Heart right ventricle (tissue), 16 donors: ENCODE results near the gene ALG6. TPM values are rescaled to one million over a fixed set of nuclear protein-coding genes. Genes with fewer than 3 reads are reported as not detected.

Experiments used
- ATAC-seq, 8 donors: fragments of 200-7000 bp; cut with Tn5 transposase; one replicate each; pipeline ENCODE4 v1.9.1; 2020; ENCODE audit warnings: mild to moderate bottlenecking in 8 of 8, moderate library complexity in 8 of 8, moderate number of reproducible peaks in 1 of 8
- DNase-seq, 2 donors: peaks; one replicate each; pipeline ENCODE4 v3.0.0-alpha.2; 2020
- H3K27ac ChIP-seq, 10 donors: fragments of 200-600 bp; sonication (generic) in 2 of 10; one replicate each; pipeline versions ENCODE4 v1.5.0 to v1.8.0; 2020 to 2022; ENCODE audit warnings: mild to moderate bottlenecking in 3 of 10
- H3K27me3 ChIP-seq, 7 donors: fragments of 200-600 bp; one replicate each; pipeline ENCODE4 v1.8.0; 2021 to 2022; ENCODE audit warnings: mild to moderate bottlenecking in 2 of 7
- H3K36me3 ChIP-seq, 9 donors: fragments of 200-600 bp; sonication (generic) in 1 of 9; one replicate each; pipeline versions ENCODE4 v1.5.0 to v1.8.0; 2020 to 2022; ENCODE audit warnings: mild to moderate bottlenecking in 2 of 9
- H3K4me1 ChIP-seq, 9 donors: fragments of 200-600 bp; sonication (generic) in 1 of 9; one replicate each; pipeline versions ENCODE4 v1.5.0 to v1.8.0; 2020 to 2022; ENCODE audit warnings: mild to moderate bottlenecking in 4 of 9
- H3K4me3 ChIP-seq, 10 donors: fragments of 200-600 bp; sonication (generic) in 2 of 10; one replicate each; pipeline versions ENCODE4 v1.5.0 to v1.8.0; 2020 to 2022; ENCODE audit warnings: mild to moderate bottlenecking in 7 of 10, moderate library complexity in 2 of 10
- H3K9me3 ChIP-seq, 11 donors: fragments of 200-600 bp in 10 of 11; sonication (generic) in 2 of 11; one replicate each; pipeline versions ENCODE4 v1.5.0 to v1.8.0; 2013 to 2022; ENCODE audit warnings: mild to moderate bottlenecking in 2 of 11, control low read depth in 1 of 11, moderate library complexity in 1 of 11
- CTCF ChIP-seq, 9 donors: fragments of 200-600 bp; sonication (generic) in 2 of 9; IDR thresholded peaks; one replicate each; pipeline versions ENCODE4 v1.5.0 to v1.8.0; 2021 to 2022; ENCODE audit warnings: antibody characterized with exemption in 9 of 9, mild to moderate bottlenecking in 5 of 9, moderate library complexity in 1 of 9
- WGBS, 2 donors: extraction: QIAGEN DNeasy Blood & Tissue Kit; methylation state at CpG; one replicate each; pipeline ENCODE4 v1.1.7; 2013; ENCODE audit warnings: inconsistent platforms in 1 of 2; 5-methylcytosine and 5-hydroxymethylcytosine counted together
- intact Hi-C, 10 donors: fragments of 100-400 bp; cut with DNase I; formaldehyde crosslinking; loops; one replicate each; pipeline versions ENCODE4 v1.11.1 to v1.14.2; 2022
- polyA plus RNA-seq, 2 donors: library from polyadenylated mRNA; stranded (reverse); fragments of 200-250 nt; gene quantifications; one replicate each; pipeline ENCODE4 v1.2.3, GENCODE V29; 2013
- total RNA-seq, 10 donors: library from RNA; stranded (reverse); fragmentation: NEBNext Ultra II Directional in 3 of 10; extraction: Animal tissue kit (Norgen Biotek cat#: 25700) in 3 of 10; gene quantifications; one replicate each; pipeline versions ENCODE4 v1.2.1 to v1.2.4, GENCODE V29; 2021 to 2023
- donor health status: Arrhythmogenic right ventricular cardiomyopathy.
- donor health status: ischemic (EF 13 %, LVEDD 7.1; RV severe dilation, severe dysfunction).
- donor health status: healthy with polysubstance abuse.
- donor health status: DM: no; HTN: yes; CAD: no.
- donor health status: DM: no; HTN: no; CAD: no.
- donor health status: ischemic (EF 25% LVEDD 6.9; RV normal size, moderate dysfunction).
- donor health status: ischemic (EF 25% LVEDD 5.7; RV mildly dilated, moderate dysfunction).
- donor health status: healthy.
- donor health status: DM: yes; HTN: yes; CAD: no.
- donor health status: Ischemic cardiomyopathy.
- donor health status: ischemic (EF 35%, LVEDD 5.7; RV mildly dilated, moderate dysfunction).
- donor health status: nonischemic (EF 11% LVEDD 7.7; RV severe dilation, severe dysfunction).
- donor health status: DM: yes; HTN: yes; CAD: no.
- donor health status: PGD.
- donor health status: ischemic (EF 29% LVEDD 5.4; RV normal size, mild dysfunction).
- donor health status: nonischemic (EF 23%, LVEDD 6.1; RV moderate dilation, normal function).

ALG6 gene
- total and polyA plus RNA-seq, 12 donors, result 3.3 to 20.8 (median 4.2) TPM

DNA sequence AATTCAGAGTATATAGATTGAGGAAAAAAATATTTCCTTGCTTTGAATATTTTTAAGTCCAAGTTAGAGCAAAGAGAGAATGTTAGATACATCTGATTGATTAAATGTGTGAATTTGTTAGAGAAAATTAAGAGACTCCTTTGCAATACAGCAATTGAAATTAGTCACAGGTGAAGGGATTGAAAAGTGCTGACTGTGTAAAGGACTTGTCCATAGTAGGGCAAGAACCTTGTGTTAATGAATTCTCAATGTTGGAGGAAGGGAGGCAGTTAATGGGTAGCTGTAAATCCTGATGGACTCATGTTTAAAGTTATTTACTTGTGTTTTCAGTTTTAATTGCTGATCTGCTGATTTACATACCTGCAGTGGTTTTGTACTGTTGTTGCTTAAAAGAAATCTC, 38.6 kb downstream of the ALG6 start:
- intact Hi-C loops, result no loop called here
- no peaks in the 10 kb centered on the region for H3K4me1 ChIP-seq
- TF ChIP-seq CTCF (IDR thresholded peaks at IDR 0.05), result no peak
- peaks cover 0 to 53% (median 10%) of the 10 kb centered on the region in 9 donors for H3K36me3 ChIP-seq
- DNase-seq, result no peak
- H3K4me3 ChIP-seq, result no peak overlapping the region
- no peaks in the 10 kb centered on the region for H3K9me3 ChIP-seq
- H3K27me3 ChIP-seq, result no peaks in the 10 kb centered on the region
- no peak for ATAC-seq
- no peak overlapping the region for H3K27ac ChIP-seq

- peaks cover 0 to 60% (median 10%) of the 10 kb centered on the region in 9 donors for H3K36me3 ChIP-seq
- intact Hi-C loops, result no loop called here
- no peaks in the 10 kb centered on the region for H3K4me1 ChIP-seq
- no peak overlapping the region for H3K27ac ChIP-seq
- ATAC-seq, result no peak
- no peak for TF ChIP-seq CTCF (IDR thresholded peaks at IDR 0.05)
- no peak overlapping the region for H3K4me3 ChIP-seq
- H3K27me3 ChIP-seq, result no peaks in the 10 kb centered on the region
- H3K9me3 ChIP-seq, result no peaks in the 10 kb centered on the region
- no peak for DNase-seq
These were observed 39.6 kb downstream of the ALG6 start for GRCh38 chr1:63407002-63407401.

- WGBS, 2 donors, result 82 to 83% methylated on average over 4 of the region's 4 CpGs
- no peak for DNase-seq
- no peaks in the 10 kb centered on the region for H3K9me3 ChIP-seq
- ATAC-seq, result no peak
- peaks cover 0 to 65% (median 10%) of the 10 kb centered on the region in 9 donors for H3K36me3 ChIP-seq
- no peaks in the 10 kb centered on the region for H3K4me1 ChIP-seq
- TF ChIP-seq CTCF (IDR thresholded peaks at IDR 0.05), result no peak
- H3K27me3 ChIP-seq, result no peaks in the 10 kb centered on the region
- intact Hi-C loops, result no loop called here
- H3K4me3 ChIP-seq, result no peak overlapping the region
- no peak overlapping the region for H3K27ac ChIP-seq
These were observed 40.9 kb downstream of the ALG6 start for GRCh38 chr1:63408331-63408730.

GRCh38 chr1:63411066-63411465, 43.6 kb downstream of the ALG6 start:
- no peaks in the 10 kb centered on the region for H3K9me3 ChIP-seq
- intact Hi-C loops, result no loop called here
- DNase-seq (no peak), ATAC-seq (no peak)
- no peak overlapping the region for H3K27ac ChIP-seq
- WGBS, 2 donors, result 75 to 76% methylated on average over 2 of the region's 2 CpGs
- TF ChIP-seq CTCF (IDR thresholded peaks at IDR 0.05), result no peak
- no peak overlapping the region for H3K4me3 ChIP-seq
- H3K4me1 ChIP-seq, result no peaks in the 10 kb centered on the region
- peaks cover 0 to 50% (median 6%) of the 10 kb centered on the region in 9 donors for H3K36me3 ChIP-seq
- no peaks in the 10 kb centered on the region for H3K27me3 ChIP-seq

DNA sequence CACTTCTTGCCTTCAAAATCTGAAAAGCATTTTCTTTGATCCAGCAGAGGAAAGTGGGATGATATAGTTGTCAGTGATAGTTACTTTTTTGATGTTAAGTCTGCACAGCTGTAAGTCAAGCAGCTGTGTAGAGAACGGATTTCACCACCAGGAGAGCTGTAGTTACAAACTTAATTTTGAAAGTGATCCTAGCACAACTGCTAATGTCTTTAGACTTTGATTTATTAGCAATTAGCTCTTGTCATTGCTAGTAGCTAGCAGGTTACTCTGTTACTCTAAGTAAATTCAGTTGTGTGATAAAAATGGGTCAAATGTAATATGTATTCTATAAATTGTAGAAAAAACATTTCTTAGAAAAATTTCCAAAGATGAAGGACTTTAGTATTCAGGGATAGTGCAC, 46.0 kb downstream of the ALG6 start:
- Histone ChIP-seq H3K27me3 (no peaks in the 10 kb centered on the region), H3K4me3 (no peak overlapping the region), H3K27ac (no peak overlapping the region), H3K36me3 (peaks cover 0 to 40% (median 0%) of the 10 kb centered on the region in 9 donors), H3K4me1 (no peaks in the 10 kb centered on the region), H3K9me3 (no peaks in the 10 kb centered on the region)
- intact Hi-C loops, result no loop called here
- DNase-seq (no peak), ATAC-seq (no peak)
- TF ChIP-seq CTCF (IDR thresholded peaks at IDR 0.05), result no peak
- 91 to 93% methylated on average over 1 of the region's 1 CpG for WGBS, 2 donors
